Thoracic aorta (tissue), 2 donors: ENCODE data around the gene WDR76. TPM values are rescaled to one million over a fixed set of nuclear protein-coding genes. Genes with fewer than 3 reads are reported as not detected.

Source experiments
- ATAC-seq: fragments of 150-250 bp; one replicate; pipeline ENCODE4 v1.8.0; 2017; ENCODE audit warnings: low read depth; ENCODE audit not compliant: insufficient number of reproducible peaks, low FRiP score
- DNase-seq: peaks from one replicate; pipeline ENCODE4 v3.0.0-alpha.2; 2020; ENCODE audit warnings: low spot score
- H3K27ac ChIP-seq, 2 donors: fragments of 200-600 bp; sonication (generic); 1 replicate in 1 of 2; 2 replicates in 1 of 2; pipeline ENCODE4 v1.5.1; 2016; ENCODE audit warnings: mild to moderate bottlenecking in 2 of 2, moderate library complexity in 2 of 2
- H3K27me3 ChIP-seq: fragments of 200-600 bp; sonication (generic); replicated peaks from 2 replicates; pipeline ENCODE4 v1.6.0; 2016; ENCODE audit warnings: mild to moderate bottlenecking; ENCODE audit not compliant: insufficient read depth
- H3K36me3 ChIP-seq: fragments of 200-600 bp; sonication (generic); one replicate; pipeline ENCODE4 v1.5.1; 2016
- H3K4me1 ChIP-seq, 2 donors: fragments of 200-600 bp; sonication (generic); 1 replicate in 1 of 2; 2 replicates in 1 of 2; pipeline versions ENCODE4 v1.5.1 to v1.6.0; 2016; ENCODE audit warnings: low read depth in 2 of 2, mild to moderate bottlenecking in 1 of 2; ENCODE audit not compliant: control insufficient read depth in 1 of 2
- H3K4me3 ChIP-seq: fragments of 200-600 bp; sonication (generic); 2 replicates; pipeline ENCODE4 v1.5.1; 2016; ENCODE audit warnings: mild to moderate bottlenecking
- H3K9me3 ChIP-seq: fragments of 200-600 bp; sonication (generic); 2 replicates; pipeline ENCODE4 v1.5.1; 2016
- CTCF ChIP-seq: fragments of 200-600 bp; sonication (generic); IDR thresholded peaks from one replicate; pipeline ENCODE4 v1.5.1; 2019; ENCODE audit warnings: antibody characterized with exemption
- total RNA-seq, 2 donors: library from RNA; depleted of rRNA; stranded (reverse); fragments of >200 nt; gene quantifications; one replicate each; pipeline versions ENCODE4 v1.1.0 to v1.2.3, GENCODE V29; 2016

Gene WDR76
- total RNA-seq, 2 donors from 2014 or later = 3.8 to 6.6 TPM

GRCh38 chr15:43867096-43867495 lies 40.3 kb downstream of the WDR76 start:
- H3K36me3 ChIP-seq = no peaks in the 10 kb centered on the region
- H3K4me3 ChIP-seq = no peak overlapping the region
- H3K9me3 ChIP-seq = no peaks in the 10 kb centered on the region
- no peak for TF ChIP-seq CTCF
- H3K4me1 ChIP-seq = no peaks in the 10 kb centered on the region
- no peaks in the 10 kb centered on the region for H3K27me3 ChIP-seq
- ATAC-seq (no peak), DNase-seq (no peak)
- H3K27ac ChIP-seq = no peak overlapping the region

DNA sequence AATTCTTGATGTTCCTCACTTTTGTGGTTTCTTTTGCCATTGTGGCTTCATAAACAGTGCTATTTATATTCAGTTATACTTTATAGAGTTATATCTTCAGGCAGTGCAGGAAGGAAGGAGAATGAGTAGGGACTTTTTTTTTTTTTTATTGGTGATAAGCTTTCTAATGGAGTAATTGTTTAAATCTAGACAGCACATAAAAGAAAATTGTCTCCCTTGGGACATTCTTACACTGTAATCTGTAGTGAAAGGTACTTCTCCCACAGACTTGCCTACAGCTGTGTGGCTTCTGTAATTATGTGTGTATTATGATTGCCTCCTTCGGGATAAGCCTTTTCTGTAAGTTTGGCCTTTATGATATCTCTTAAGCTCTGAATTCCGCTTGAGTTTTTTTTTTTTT lies 41.6 kb downstream of the WDR76 start:
- ATAC-seq = no peak
- Histone ChIP-seq H3K36me3 (no peaks in the 10 kb centered on the region), H3K27ac (no peak overlapping the region), H3K4me1 (no peaks in the 10 kb centered on the region), H3K9me3 (no peaks in the 10 kb centered on the region), H3K4me3 (no peak overlapping the region), H3K27me3 (no peaks in the 10 kb centered on the region)
- TF ChIP-seq CTCF = no peak
- no peak for DNase-seq

- Histone ChIP-seq H3K27ac (no peak overlapping the region), H3K36me3 (no peaks in the 10 kb centered on the region), H3K4me1 (no peaks in the 10 kb centered on the region), H3K9me3 (no peaks in the 10 kb centered on the region), H3K4me3 (no peak overlapping the region), H3K27me3 (no peaks in the 10 kb centered on the region)
- no peak for TF ChIP-seq CTCF
- DNase-seq (no peak), ATAC-seq (no peak)
These were observed 45.0 kb downstream of the WDR76 start for GRCh38 chr15:43871835-43872234.

GRCh38 chr15:43872416-43873020 lies 45.7 kb downstream of the WDR76 start:
- Histone ChIP-seq H3K27me3 (no peaks in the 10 kb centered on the region), H3K27ac (no peak overlapping the region), H3K4me3 (no peak overlapping the region), H3K4me1 (no peaks in the 10 kb centered on the region), H3K9me3 (no peaks in the 10 kb centered on the region), H3K36me3 (no peaks in the 10 kb centered on the region)
- DNase-seq = no peak
- no peak for ATAC-seq
- TF ChIP-seq CTCF = no peak

GRCh38 chr15:43873651-43874050 lies 46.8 kb downstream of the WDR76 start:
- no peak for TF ChIP-seq CTCF
- no peak overlapping the region for H3K4me3 ChIP-seq
- no peak overlapping the region for H3K27ac ChIP-seq
- DNase-seq (no peak), ATAC-seq (no peak)
- no peaks in the 10 kb centered on the region for H3K36me3 ChIP-seq
- H3K9me3 ChIP-seq = no peaks in the 10 kb centered on the region
- H3K27me3 ChIP-seq = no peaks in the 10 kb centered on the region
- no peaks in the 10 kb centered on the region for H3K4me1 ChIP-seq
